ENCODE data around the gene CTSZ. TPM values are rescaled to one million over a fixed set of nuclear protein-coding genes. Genes with fewer than 3 reads are reported as not detected.
"Not testable (repeated sequence)": the region's sequence is repeated elsewhere in the genome, so short reads cannot be mapped to it uniquely, and the experiment has no call there.

Gene CTSZ
- total RNA-seq, 4 donors from 2014 or later: 22.3 to 89.7 (median 57.2) TPM

- TF ChIP-seq CTCF (IDR thresholded peaks at IDR 0.05) (peak in 3 of 6 experiments; percentile 29 to 43 (median 41)), POLR2A (IDR thresholded peaks at IDR 0.05) (peak in 1 of 4 donors; percentile 42)
- DNase-seq: peak; percentile 64
- 25 to 34% methylated on average over 15 to 33 of the region's 66 CpGs for WGBS, 2 donors
- Histone ChIP-seq H3K4me1 (peaks cover 12 to 50% (median 20%) of the 10 kb centered on the region in 3 donors), H3K27ac (peak overlapping the region; percentile 81 to 94 (median 90)), H3K4me3 (peak overlapping the region; percentile 68 to 91 (median 72)), H3K36me3 (peaks cover 0 to 4% (median under 1%) of the 10 kb centered on the region in 3 donors), H3K27me3 (no peaks in the 10 kb centered on the region), H3K9me3 (no peaks in the 10 kb centered on the region)
- intact Hi-C loops (cut with DNase I): no loop called here
These were observed 36.0 kb upstream of the CTSZ start for GRCh38 chr20:59042796-59043631.

DNA sequence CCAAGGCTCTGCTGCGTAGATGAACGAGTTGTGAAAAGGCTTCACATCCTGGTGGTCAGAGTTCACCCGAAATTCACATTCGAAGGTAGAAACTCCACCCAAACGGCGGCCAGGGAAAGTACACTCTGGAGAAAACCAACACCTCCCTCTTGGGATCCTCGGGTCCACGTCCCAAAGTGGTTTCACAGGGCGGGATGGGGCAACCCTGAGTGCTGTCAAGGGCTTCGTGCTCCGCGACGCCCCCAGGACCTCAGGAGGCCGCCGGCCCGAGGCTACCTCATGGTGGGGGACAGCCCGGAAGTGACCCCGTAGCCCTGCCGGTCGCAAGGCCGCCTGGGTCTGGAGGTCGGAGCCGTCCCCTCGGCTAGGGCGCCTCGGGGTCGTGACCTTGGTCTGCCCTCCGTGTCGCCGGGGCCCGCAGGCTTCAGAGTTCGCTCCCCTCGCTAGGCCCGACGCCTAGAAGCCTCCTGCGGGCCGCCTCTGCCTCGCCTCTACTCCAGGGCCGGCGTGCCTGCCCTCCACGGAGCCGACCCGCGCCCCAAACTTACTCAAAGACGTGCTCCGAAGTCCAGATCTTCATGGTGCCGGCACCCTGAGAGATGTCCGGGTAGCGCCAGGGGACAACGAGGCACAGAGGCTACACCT is 35.2 kb upstream of the CTSZ start, which contains the start of gene PRELID3B:
PRELID3B (minus strand) TSS at position 636 of the 645 bp plus-strand sequence; CDS start at position 580, 56 bp downstream.
- Histone ChIP-seq H3K4me3 (peak within 1 kb of the TSS; percentile 68 to 91 (median 72)), H3K9me3 (no peaks in the 10 kb centered on the region), H3K27me3 (no peaks in the 10 kb centered on the region), H3K27ac (peak within 1 kb of the TSS; percentile 81 to 94 (median 90)), H3K4me1 (peaks cover 12 to 50% (median 20%) of the 10 kb centered on the region in 3 donors), H3K36me3 (peaks cover 0 to 11% (median 8%) of the 10 kb centered on the region in 3 donors)
- TF ChIP-seq CTCF (IDR thresholded peaks at IDR 0.05) (peak in 1 of 6 experiments; percentile 9), POLR2A (IDR thresholded peaks at IDR 0.05) (peak in 2 of 4 donors; percentile 33 to 69)
- 12% methylated on average over 9 of the region's 50 CpGs; no CpG with 5 or more reads in 1 of the 2 donors for WGBS, 2 donors
- intact Hi-C loops (cut with DNase I): no loop called here
- DNase-seq: no peak

DNA sequence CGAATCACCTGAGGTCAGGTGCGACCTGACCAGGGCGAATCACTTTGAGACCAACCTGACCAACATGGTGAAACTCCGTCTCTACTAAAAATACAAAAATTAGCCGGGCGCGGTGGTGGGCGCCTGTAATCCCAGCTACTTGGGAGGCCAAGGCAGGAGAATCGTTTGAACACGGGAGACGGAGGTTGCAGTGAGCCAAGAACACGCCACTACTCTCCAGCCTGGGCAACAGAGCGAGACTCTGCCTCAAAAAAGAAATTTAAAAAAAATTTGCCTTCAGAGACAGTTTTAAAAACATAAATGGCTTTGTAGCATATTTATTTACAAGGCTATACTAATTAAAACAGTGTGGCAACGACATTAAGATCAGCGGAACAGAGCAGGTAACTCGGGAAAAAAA is 34.4 kb upstream of the CTSZ start:
- DNase-seq; intact Hi-C loops (cut with DNase I); H3K9me3 ChIP-seq; H3K27me3 ChIP-seq: not testable (repeated sequence)
- H3K27ac ChIP-seq: peak overlapping the region in 3 of 4 donors; percentile 88 to 94 (median 92)
- peaks cover 0 to 19% (median 14%) of the 10 kb centered on the region in 3 donors for H3K36me3 ChIP-seq
- WGBS, 2 donors: 66 to 83% methylated on average over 14 to 16 of the region's 16 CpGs
- peaks cover 12 to 50% (median 20%) of the 10 kb centered on the region in 3 donors for H3K4me1 ChIP-seq
- H3K4me3 ChIP-seq: peak overlapping the region; percentile 68 to 91 (median 72)

GRCh38 chr20:59040667-59041066 is 33.6 kb upstream of the CTSZ start:
- Histone ChIP-seq H3K27ac (peak overlapping the region in 1 of 4 donors; percentile 15), H3K9me3 (no peaks in the 10 kb centered on the region), H3K4me1 (peaks cover 12 to 50% (median 20%) of the 10 kb centered on the region in 3 donors), H3K36me3 (peaks cover 5 to 28% (median 22%) of the 10 kb centered on the region in 3 donors), H3K4me3 (peak overlapping the region in 1 of 4 donors; percentile 73), H3K27me3 (no peaks in the 10 kb centered on the region)
- intact Hi-C loops (cut with DNase I): no loop called here
- DNase-seq: no peak
- TF ChIP-seq POLR2A (IDR thresholded peaks at IDR 0.05) (no peak), CTCF (IDR thresholded peaks at IDR 0.05) (no peak)
- WGBS, 2 donors: 86 to 91% methylated on average over 5 of the region's 5 CpGs

DNA sequence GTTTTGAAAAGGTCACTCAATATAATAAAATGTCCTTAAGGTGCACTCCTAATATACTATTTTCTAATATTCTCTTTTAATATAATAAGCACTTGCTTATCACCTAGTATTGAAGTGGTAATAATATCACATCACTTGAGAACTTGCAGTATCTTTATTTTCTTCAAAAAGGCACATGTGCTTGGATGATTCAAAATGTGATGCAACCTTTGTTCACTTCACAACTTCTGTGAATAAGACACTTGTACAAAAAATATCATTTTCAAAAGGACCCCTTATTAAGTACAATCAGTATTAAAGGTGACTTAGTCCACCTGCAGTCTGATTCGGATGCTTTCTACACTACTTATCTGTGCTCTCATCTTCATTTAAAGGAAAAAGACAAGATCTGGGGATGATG is 32.2 kb upstream of the CTSZ start:
- Histone ChIP-seq H3K36me3 (peaks cover 10 to 42% (median 25%) of the 10 kb centered on the region in 3 donors), H3K4me1 (peaks cover 12 to 49% (median 20%) of the 10 kb centered on the region in 3 donors), H3K4me3 (no peak overlapping the region), H3K9me3 (no peaks in the 10 kb centered on the region), H3K27ac (no peak overlapping the region), H3K27me3 (no peaks in the 10 kb centered on the region)
- TF ChIP-seq POLR2A (IDR thresholded peaks at IDR 0.05): no peak
- intact Hi-C loops (cut with DNase I): loop anchor here (10.0 kb wide), 1 partner anchor 144 kb away; no protein-coding TSS in a partner anchor
- DNase-seq: no peak
- WGBS, 2 donors: 61 to 63% methylated on average over 1 of the region's 1 CpG
